GM19023 (cell line): ENCODE measurements around the gene VDR.

Source experiments
- ATAC-seq: cut with Tn5 transposase; IDR thresholded peaks from one replicate; pipeline ENCODE4 v1.9.1; 2021; ENCODE audit warnings: mild to moderate bottlenecking, moderate library complexity; ENCODE audit not compliant: unreplicated experiment

The VDR gene

GRCh38 chr12:47800582-47800981 lies 104.2 kb downstream of the VDR start:
- ATAC-seq, result no peak

- no peak for ATAC-seq
Measured at GRCh38 chr12:47799357-47799955, 105.3 kb downstream of the VDR start.

- ATAC-seq, result no peak
Measured at GRCh38 chr12:47798382-47798948, 106.3 kb downstream of the VDR start.

- ATAC-seq, result no peak
Measured at GRCh38 chr12:47797441-47797840, 107.4 kb downstream of the VDR start.

- no peak for ATAC-seq
Measured at GRCh38 chr12:47795814-47796411, 108.9 kb downstream of the VDR start.

- no peak for ATAC-seq
Measured at GRCh38 chr12:47795121-47795813, 109.5 kb downstream of the VDR start.

GRCh38 chr12:47794679-47795078 lies 110.1 kb downstream of the VDR start:
- no peak for ATAC-seq

GRCh38 chr12:47793015-47793681 lies 111.6 kb downstream of the VDR start:
- no peak for ATAC-seq

GRCh38 chr12:47791874-47792273 lies 112.9 kb downstream of the VDR start:
- ATAC-seq, result no peak
